Activated naive CD8-positive, alpha-beta T cell (primary cell): ENCODE results near the gene STARD3.
A peak's percentile ranks its signal among the peaks of the same experiment; 100 is the strongest.

Source experiments
- H3K27ac Mint-ChIP-seq: one replicate; pipeline ENCODE4 v1.8.0; 2021; ENCODE audit warnings: mixed read lengths
- H3K27me3 Mint-ChIP-seq: one replicate; pipeline ENCODE4 v1.8.0; 2021; ENCODE audit warnings: mixed read lengths
- H3K36me3 Mint-ChIP-seq: one replicate; pipeline ENCODE4 v1.8.0; 2021; ENCODE audit warnings: mixed read lengths
- H3K4me1 Mint-ChIP-seq: one replicate; pipeline ENCODE4 v1.8.0; 2021; ENCODE audit warnings: low read depth, mixed read lengths
- H3K4me3 Mint-ChIP-seq: one replicate; pipeline ENCODE4 v1.8.0; 2021; ENCODE audit warnings: mild to moderate bottlenecking, mixed read lengths
- H3K9me3 Mint-ChIP-seq: one replicate; pipeline ENCODE4 v1.8.0; 2021; ENCODE audit warnings: low read depth, mixed read lengths

Gene STARD3

GRCh38 chr17:39652587-39653315 is 15.8 kb downstream of the STARD3 start:
- H3K9me3 Mint-ChIP-seq, result no peaks in the 10 kb centered on the region
- peak overlapping the region; percentile 70 for H3K27ac Mint-ChIP-seq
- peaks cover 53% of the 10 kb centered on the region for H3K4me1 Mint-ChIP-seq
- peak overlapping the region; percentile 43 for H3K4me3 Mint-ChIP-seq
- no peaks in the 10 kb centered on the region for H3K36me3 Mint-ChIP-seq
- no peaks in the 10 kb centered on the region for H3K27me3 Mint-ChIP-seq

- Mint-ChIP-seq H3K36me3 (no peaks in the 10 kb centered on the region), H3K4me3 (no peak overlapping the region), H3K27ac (peak overlapping the region; percentile 70), H3K4me1 (peaks cover 59% of the 10 kb centered on the region), H3K27me3 (no peaks in the 10 kb centered on the region), H3K9me3 (no peaks in the 10 kb centered on the region)
Observed at GRCh38 chr17:39653316-39653661, 16.3 kb downstream of the STARD3 start.

GRCh38 chr17:39653662-39654331 is 16.9 kb downstream of the STARD3 start:
- H3K27ac Mint-ChIP-seq, result peak overlapping the region; percentile 70
- no peak overlapping the region for H3K4me3 Mint-ChIP-seq
- no peaks in the 10 kb centered on the region for H3K36me3 Mint-ChIP-seq
- peaks cover 61% of the 10 kb centered on the region for H3K4me1 Mint-ChIP-seq
- no peaks in the 10 kb centered on the region for H3K27me3 Mint-ChIP-seq
- H3K9me3 Mint-ChIP-seq, result no peaks in the 10 kb centered on the region

GRCh38 chr17:39655105-39655504 is 18.2 kb downstream of the STARD3 start:
- H3K27me3 Mint-ChIP-seq, result no peaks in the 10 kb centered on the region
- H3K27ac Mint-ChIP-seq, result peak overlapping the region; percentile 69
- no peaks in the 10 kb centered on the region for H3K36me3 Mint-ChIP-seq
- H3K4me3 Mint-ChIP-seq, result no peak overlapping the region
- no peaks in the 10 kb centered on the region for H3K9me3 Mint-ChIP-seq
- peaks cover 65% of the 10 kb centered on the region for H3K4me1 Mint-ChIP-seq

GRCh38 chr17:39658346-39658745 is 21.4 kb downstream of the STARD3 start:
- Mint-ChIP-seq H3K4me1 (peaks cover 60% of the 10 kb centered on the region), H3K36me3 (no peaks in the 10 kb centered on the region), H3K9me3 (no peaks in the 10 kb centered on the region), H3K27me3 (no peaks in the 10 kb centered on the region), H3K27ac (no peak overlapping the region), H3K4me3 (no peak overlapping the region)

- Mint-ChIP-seq H3K9me3 (no peaks in the 10 kb centered on the region), H3K27me3 (no peaks in the 10 kb centered on the region), H3K27ac (no peak overlapping the region), H3K36me3 (no peaks in the 10 kb centered on the region), H3K4me3 (no peak overlapping the region), H3K4me1 (peaks cover 56% of the 10 kb centered on the region)
Observed at GRCh38 chr17:39658760-39659159, 21.8 kb downstream of the STARD3 start.

- peak overlapping the region; percentile 59 for H3K4me3 Mint-ChIP-seq
- no peaks in the 10 kb centered on the region for H3K9me3 Mint-ChIP-seq
- no peaks in the 10 kb centered on the region for H3K36me3 Mint-ChIP-seq
- H3K4me1 Mint-ChIP-seq, result peaks cover 52% of the 10 kb centered on the region
- H3K27me3 Mint-ChIP-seq, result no peaks in the 10 kb centered on the region
- H3K27ac Mint-ChIP-seq, result peak overlapping the region; percentile 75
Observed at GRCh38 chr17:39659279-39660010, 22.5 kb downstream of the STARD3 start.

GRCh38 chr17:39660011-39660360 is 23.0 kb downstream of the STARD3 start:
- Mint-ChIP-seq H3K27ac (peak overlapping the region; percentile 75), H3K36me3 (no peaks in the 10 kb centered on the region), H3K27me3 (no peaks in the 10 kb centered on the region), H3K9me3 (no peaks in the 10 kb centered on the region), H3K4me1 (peaks cover 47% of the 10 kb centered on the region), H3K4me3 (peak overlapping the region; percentile 59)

GRCh38 chr17:39660397-39661385 is 23.7 kb downstream of the STARD3 start:
- Mint-ChIP-seq H3K27me3 (no peaks in the 10 kb centered on the region), H3K4me3 (no peak overlapping the region), H3K4me1 (peaks cover 41% of the 10 kb centered on the region), H3K27ac (no peak overlapping the region), H3K9me3 (no peaks in the 10 kb centered on the region), H3K36me3 (no peaks in the 10 kb centered on the region)

- peaks cover 44% of the 10 kb centered on the region for H3K4me1 Mint-ChIP-seq
Observed at GRCh38 chr17:39661744-39662541, 25.0 kb downstream of the STARD3 start.

GRCh38 chr17:39662551-39663339 is 25.8 kb downstream of the STARD3 start:
- Mint-ChIP-seq H3K27me3 (no peaks in the 10 kb centered on the region), H3K36me3 (no peaks in the 10 kb centered on the region), H3K4me1 (peaks cover 42% of the 10 kb centered on the region), H3K4me3 (no peak overlapping the region), H3K9me3 (no peaks in the 10 kb centered on the region), H3K27ac (no peak overlapping the region)

More at GRCh38 chr17:39661744-39662541, 25.0 kb downstream of the STARD3 start:
- H3K4me3 Mint-ChIP-seq, result peak overlapping the region; percentile 13
- H3K9me3 Mint-ChIP-seq, result no peaks in the 10 kb centered on the region
- no peak overlapping the region for H3K27ac Mint-ChIP-seq
- H3K36me3 Mint-ChIP-seq, result no peaks in the 10 kb centered on the region
- H3K27me3 Mint-ChIP-seq, result no peaks in the 10 kb centered on the region

GRCh38 chr17:39663340-39663687 is 26.4 kb downstream of the STARD3 start:
- H3K27me3 Mint-ChIP-seq, result no peaks in the 10 kb centered on the region
- peaks cover 37% of the 10 kb centered on the region for H3K4me1 Mint-ChIP-seq
- H3K9me3 Mint-ChIP-seq, result no peaks in the 10 kb centered on the region
- no peaks in the 10 kb centered on the region for H3K36me3 Mint-ChIP-seq
- no peak overlapping the region for H3K27ac Mint-ChIP-seq
- H3K4me3 Mint-ChIP-seq, result no peak overlapping the region
